ENCODE results near the gene DBNL. TPM values are rescaled to one million over a fixed set of nuclear protein-coding genes. Genes with fewer than 3 reads are reported as not detected.

The DBNL gene
- total and polyA plus RNA-seq, 7 donors = 33.4 to 66.7 (median 40.0) TPM

- no peaks in the 10 kb centered on the region for H3K27me3 ChIP-seq (ENCODE audit: insufficient read depth in 3 of 3, low read length in 2 of 3)
- no peak overlapping the region for H3K4me3 ChIP-seq
- no peak for TF ChIP-seq CTCF (IDR thresholded peaks at IDR 0.05)
- peak overlapping the region; percentile 83 for H3K27ac ChIP-seq
- ATAC-seq (peak in 1 of 4 donors; percentile 19), DNase-seq (peak in 1 of 2 donors; percentile 53)
- intact Hi-C loops (cut with DNase I) = no loop called here
- peaks cover 2 to 68% of the 10 kb centered on the region in 2 donors for H3K36me3 ChIP-seq (ENCODE audit: insufficient read depth in 1 of 2, low read depth in 1 of 2)
- no peaks in the 10 kb centered on the region for H3K9me3 ChIP-seq
- WGBS, 3 donors = 46 to 71% (median 51%) methylated on average over 8 of the region's 8 CpGs
- H3K4me1 ChIP-seq = peaks cover 48% of the 10 kb centered on the region
Measured at GRCh38 chr7:44078521-44078920, 34.0 kb downstream of the DBNL start.

- Histone ChIP-seq H3K27ac (peak overlapping the region; percentile 83), H3K36me3 (ENCODE audit: insufficient read depth in 1 of 2, low read depth in 1 of 2) (peaks cover 2 to 62% of the 10 kb centered on the region in 2 donors), H3K4me1 (peaks cover 39% of the 10 kb centered on the region), H3K27me3 (ENCODE audit: insufficient read depth in 3 of 3, low read length in 2 of 3) (no peaks in the 10 kb centered on the region), H3K4me3 (no peak overlapping the region), H3K9me3 (no peaks in the 10 kb centered on the region)
- TF ChIP-seq CTCF (IDR thresholded peaks at IDR 0.05) = no peak
- intact Hi-C loops (cut with DNase I) = loop anchor here in 1 of 2 donors (5.0 kb wide), 3 partner anchors 37 to 123 kb away; partner anchors contain the start of genes DBNL, POLD2 and YKT6
- DNase-seq (no peak), ATAC-seq (no peak)
- 79 to 85% (median 81%) methylated on average over 10 to 11 of the region's 11 CpGs for WGBS, 3 donors
Measured at GRCh38 chr7:44079331-44080021, 35.0 kb downstream of the DBNL start.

- no peak overlapping the region for H3K4me3 ChIP-seq
- no peak for ATAC-seq
- DNase-seq = peak in 1 of 2 donors; percentile 19
- TF ChIP-seq CTCF (IDR thresholded peaks at IDR 0.05) = no peak
- no peaks in the 10 kb centered on the region for H3K9me3 ChIP-seq
- peak overlapping the region; percentile 83 for H3K27ac ChIP-seq
- 55 to 78% (median 59%) methylated on average over 5 of the region's 5 CpGs for WGBS, 3 donors
- peaks cover 2 to 55% of the 10 kb centered on the region in 2 donors for H3K36me3 ChIP-seq (ENCODE audit: insufficient read depth in 1 of 2, low read depth in 1 of 2)
- intact Hi-C loops (cut with DNase I) = loop anchor here in 1 of 2 donors (5.0 kb wide), 3 partner anchors 38 to 122 kb away; partner anchors contain the start of genes DBNL, POLD2 and YKT6
- H3K27me3 ChIP-seq (ENCODE audit: insufficient read depth in 3 of 3, low read length in 2 of 3) = no peaks in the 10 kb centered on the region
- peaks cover 39% of the 10 kb centered on the region for H3K4me1 ChIP-seq
Measured at GRCh38 chr7:44080118-44080517, 35.6 kb downstream of the DBNL start.

- peaks cover 39% of the 10 kb centered on the region for H3K4me1 ChIP-seq
Measured at GRCh38 chr7:44080686-44081265, 36.3 kb downstream of the DBNL start.

More at GRCh38 chr7:44080686-44081265, 36.3 kb downstream of the DBNL start:
- Histone ChIP-seq H3K9me3 (no peaks in the 10 kb centered on the region), H3K36me3 (ENCODE audit: insufficient read depth in 1 of 2, low read depth in 1 of 2) (peaks cover 1 to 49% of the 10 kb centered on the region in 2 donors), H3K4me3 (peak overlapping the region; percentile 73), H3K27me3 (ENCODE audit: insufficient read depth in 3 of 3, low read length in 2 of 3) (no peaks in the 10 kb centered on the region), H3K27ac (peak overlapping the region; percentile 83)
- 20 to 62% (median 35%) methylated on average over 11 of the region's 11 CpGs for WGBS, 3 donors
- ATAC-seq (peak in 1 of 4 donors; percentile 24), DNase-seq (peak in 1 of 2 donors; percentile 20)
- intact Hi-C loops (cut with DNase I) = loop anchor here in 1 of 2 donors (5.0 kb wide), 3 partner anchors 38 to 122 kb away; partner anchors contain the start of genes DBNL, POLD2 and YKT6
- no peak for TF ChIP-seq CTCF (IDR thresholded peaks at IDR 0.05)
